GM12872 (cell line): Measurements from ENCODE around the gene ZNF396.

Experiments
- CTCF ChIP-seq: IDR thresholded peaks from 3 replicates; pipeline ENCODE4 v1.5.1; 2011; ENCODE audit warnings: low read depth, mild to moderate bottlenecking, low read length, moderate library complexity; ENCODE audit not compliant: insufficient read depth

The ZNF396 gene

GRCh38 chr18:35376742-35377695 lies at the start of gene ZNF396:
Gene ZNF396 (minus strand): TSS chr18:35377337. CDS start chr18:35374292, 3,045 bp downstream.
- no peak for TF ChIP-seq CTCF

- TF ChIP-seq CTCF: no peak
Observed at GRCh38 chr18:35426786-35427185, 49.6 kb upstream of the ZNF396 start.

GRCh38 chr18:35424356-35424755 lies 47.2 kb upstream of the ZNF396 start:
- TF ChIP-seq CTCF: no peak

GRCh38 chr18:35422237-35422636 lies 45.1 kb upstream of the ZNF396 start:
- TF ChIP-seq CTCF: no peak

GRCh38 chr18:35418610-35419009 lies 41.5 kb upstream of the ZNF396 start:
- no peak for TF ChIP-seq CTCF

- no peak for TF ChIP-seq CTCF
Observed at GRCh38 chr18:35417223-35417622, 40.1 kb upstream of the ZNF396 start.

- TF ChIP-seq CTCF: no peak
Observed at GRCh38 chr18:35415511-35416073, 38.5 kb upstream of the ZNF396 start.
